ENCODE results near the gene TMOD4.

GRCh38 chr1:151135433-151136385 lies 40.1 kb downstream of the TMOD4 start:
- TF ChIP-seq POLR2A (IDR thresholded peaks at IDR 0.05; ENCODE audit: low read depth, low read length) (no peak), SRF (IDR thresholded peaks at IDR 0.05; ENCODE audit: low read depth in 2 of 2, low read length in 2 of 2) (no peak), PKNOX1 (IDR thresholded peaks at IDR 0.05) (no peak), MTA3 (IDR thresholded peaks at IDR 0.05; ENCODE audit: borderline replicate concordance, low read length) (no peak), CEBPZ (IDR thresholded peaks at IDR 0.05; ENCODE audit: low read depth, low read length) (no peak), EP300 (IDR thresholded peaks at IDR 0.05; ENCODE audit: borderline replicate concordance in 1 of 2, control insufficient read depth in 1 of 2, low read depth in 2 of 2, low read length in 2 of 2) (no peak), ETV6 (conservative IDR thresholded peaks at IDR 0.05 in 1 of 2, IDR thresholded peaks at IDR 0.05 in 1 of 2; ENCODE audit: borderline replicate concordance in 1 of 2, low read depth in 1 of 2) (no peak), CTCF (IDR thresholded peaks at IDR 0.05 in 2 of 3, conservative IDR thresholded peaks at IDR 0.05 in 1 of 3; ENCODE audit: control insufficient read depth in 2 of 3, extremely low read depth in 1 of 3, insufficient read depth in 1 of 3, low read depth in 3 of 3, low read length in 3 of 3) (no peak), FOXM1 (IDR thresholded peaks at IDR 0.05; ENCODE audit: low read depth, low read length) (no peak)

Data from GM12878 (cell line).